Bronchial epithelial cell (primary cell): ENCODE data around the gene MEIS1. TPM values are rescaled to one million over a fixed set of nuclear protein-coding genes. Genes with fewer than 3 reads are reported as not detected.
A peak's percentile ranks its signal among the peaks of the same experiment; 100 is the strongest.

ENCODE experiments used
- DNase-seq: peaks from one replicate; pipeline ENCODE4 v3.0.0-alpha.2; 2010; ENCODE audit warnings: low read depth
- FAIRE-seq: peaks from 2 replicates; lab custom pipeline; 2011; peaks lifted over from hg19 to GRCh38; lab: Jason Lieb, UNC
- H3K27me3 ChIP-seq: 2 replicates; pipeline ENCODE4 v1.5.1; 2011; ENCODE audit warnings: low read length; ENCODE audit not compliant: control insufficient read depth, insufficient read depth
- H3K36me3 ChIP-seq: 2 replicates; pipeline ENCODE4 v1.5.1; 2011; ENCODE audit warnings: low read length; ENCODE audit not compliant: control insufficient read depth, insufficient read depth
- H3K4me3 ChIP-seq: 2 replicates; pipeline ENCODE4 v1.5.1; 2011; ENCODE audit warnings: mild to moderate bottlenecking, low read depth, low read length, control low read depth
- total RNA-seq: library from RNA; depleted of rRNA; stranded (reverse); fragments of >200 nt; gene quantifications from 2 replicates; pipeline ENCODE4 v1.2.1, GENCODE V29; 2014
- TF ChIP-seq, protein P1 (sequence below): IDR thresholded peaks from 2 replicates; pipeline ENCODE4 v1.5.1; 2011; ENCODE audit warnings: mild to moderate bottlenecking, moderate library complexity, low read length, control low read depth, inconsistent platforms; ENCODE audit not compliant: insufficient read depth, severe bottlenecking

The MEIS1 gene
- total RNA-seq, 1 donor from 2014 or later = 28.4 TPM

DNA sequence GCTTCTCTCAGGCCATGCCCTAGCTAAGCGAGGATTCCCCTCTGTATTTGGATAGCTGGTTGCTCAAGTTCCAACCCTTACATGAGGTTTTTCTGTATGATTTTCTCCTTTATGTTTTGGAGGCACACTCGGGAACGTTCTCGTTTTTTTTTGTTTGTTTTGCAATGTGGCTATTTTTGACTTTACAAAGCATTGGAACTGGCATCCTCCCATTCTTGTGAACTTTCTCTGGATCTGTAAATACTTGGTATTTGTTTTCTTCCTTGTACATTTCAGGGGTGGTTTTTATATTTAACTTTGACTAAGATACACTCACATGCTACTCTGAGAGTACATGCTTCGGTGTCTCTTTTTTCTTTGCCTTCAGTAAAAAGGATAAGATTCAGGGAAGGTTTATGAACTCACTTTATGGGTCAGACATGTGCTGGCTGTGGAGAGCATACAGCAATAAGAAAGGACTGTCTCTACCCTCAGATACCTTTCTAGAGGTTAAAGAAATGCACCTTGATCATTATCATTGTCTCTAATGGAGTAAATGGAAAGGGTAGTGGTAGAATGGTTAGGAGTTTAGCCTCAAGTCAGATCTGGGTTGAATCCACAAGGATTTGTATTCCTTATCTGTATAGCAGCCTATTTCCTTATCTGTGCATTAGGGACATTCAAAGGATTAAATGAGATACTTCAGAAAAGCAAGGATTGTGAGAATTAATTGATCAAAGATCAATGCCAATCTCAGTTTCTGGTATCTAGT is 61.9 kb downstream of the MEIS1 start:
- no peaks in the 10 kb centered on the region for H3K27me3 ChIP-seq
- DNase-seq (no peak), FAIRE-seq (no peak)
- no peaks in the 10 kb centered on the region for H3K36me3 ChIP-seq
- peak overlapping the region; percentile 42 for H3K4me3 ChIP-seq
- TF ChIP-seq, protein P1, sequence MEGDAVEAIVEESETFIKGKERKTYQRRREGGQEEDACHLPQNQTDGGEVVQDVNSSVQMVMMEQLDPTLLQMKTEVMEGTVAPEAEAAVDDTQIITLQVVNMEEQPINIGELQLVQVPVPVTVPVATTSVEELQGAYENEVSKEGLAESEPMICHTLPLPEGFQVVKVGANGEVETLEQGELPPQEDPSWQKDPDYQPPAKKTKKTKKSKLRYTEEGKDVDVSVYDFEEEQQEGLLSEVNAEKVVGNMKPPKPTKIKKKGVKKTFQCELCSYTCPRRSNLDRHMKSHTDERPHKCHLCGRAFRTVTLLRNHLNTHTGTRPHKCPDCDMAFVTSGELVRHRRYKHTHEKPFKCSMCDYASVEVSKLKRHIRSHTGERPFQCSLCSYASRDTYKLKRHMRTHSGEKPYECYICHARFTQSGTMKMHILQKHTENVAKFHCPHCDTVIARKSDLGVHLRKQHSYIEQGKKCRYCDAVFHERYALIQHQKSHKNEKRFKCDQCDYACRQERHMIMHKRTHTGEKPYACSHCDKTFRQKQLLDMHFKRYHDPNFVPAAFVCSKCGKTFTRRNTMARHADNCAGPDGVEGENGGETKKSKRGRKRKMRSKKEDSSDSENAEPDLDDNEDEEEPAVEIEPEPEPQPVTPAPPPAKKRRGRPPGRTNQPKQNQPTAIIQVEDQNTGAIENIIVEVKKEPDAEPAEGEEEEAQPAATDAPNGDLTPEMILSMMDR = no peak

DNA sequence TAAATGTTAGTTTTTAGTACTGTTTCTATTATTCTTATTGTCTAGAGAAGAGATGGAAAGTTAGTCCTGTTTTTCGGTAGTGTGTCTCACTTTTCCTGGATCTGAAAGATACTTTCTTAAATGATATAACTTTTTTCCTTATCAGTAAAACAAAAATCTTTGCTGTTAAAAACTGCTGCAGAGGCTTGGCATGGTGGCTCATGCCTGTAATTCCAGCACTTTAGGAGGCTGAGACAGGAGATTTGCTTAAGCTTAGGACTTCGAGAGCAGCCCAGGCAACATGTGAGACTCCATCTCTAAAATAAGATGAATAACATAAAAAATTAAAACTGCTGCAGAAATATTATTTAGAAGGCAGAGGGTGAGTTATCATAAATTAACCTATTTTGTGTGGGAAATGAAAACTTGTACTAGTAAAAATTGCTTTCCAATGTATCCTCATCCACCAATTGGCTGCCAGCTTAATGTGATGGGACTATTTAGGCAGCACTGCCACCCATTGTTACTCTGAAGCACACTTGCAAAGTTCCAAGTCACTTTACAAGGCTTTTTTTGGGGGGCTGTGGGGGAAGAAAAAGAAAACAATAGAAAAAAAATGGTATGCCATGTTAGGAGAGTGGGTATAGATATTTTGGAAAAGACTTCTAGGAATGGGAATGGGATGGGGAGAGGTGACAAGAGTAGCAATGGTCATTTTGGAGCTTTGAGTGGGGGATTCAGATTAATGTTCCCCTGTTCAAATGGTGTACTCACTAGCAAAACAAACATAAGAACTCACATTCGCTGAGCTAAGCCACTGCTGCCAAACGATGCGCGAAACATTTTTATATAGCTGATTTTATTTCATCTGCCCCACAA is 62.7 kb downstream of the MEIS1 start:
- FAIRE-seq (no peak), DNase-seq (no peak)
- TF ChIP-seq, protein P1 = no peak
- Histone ChIP-seq H3K36me3 (no peaks in the 10 kb centered on the region), H3K4me3 (no peak overlapping the region), H3K27me3 (no peaks in the 10 kb centered on the region)

DNA sequence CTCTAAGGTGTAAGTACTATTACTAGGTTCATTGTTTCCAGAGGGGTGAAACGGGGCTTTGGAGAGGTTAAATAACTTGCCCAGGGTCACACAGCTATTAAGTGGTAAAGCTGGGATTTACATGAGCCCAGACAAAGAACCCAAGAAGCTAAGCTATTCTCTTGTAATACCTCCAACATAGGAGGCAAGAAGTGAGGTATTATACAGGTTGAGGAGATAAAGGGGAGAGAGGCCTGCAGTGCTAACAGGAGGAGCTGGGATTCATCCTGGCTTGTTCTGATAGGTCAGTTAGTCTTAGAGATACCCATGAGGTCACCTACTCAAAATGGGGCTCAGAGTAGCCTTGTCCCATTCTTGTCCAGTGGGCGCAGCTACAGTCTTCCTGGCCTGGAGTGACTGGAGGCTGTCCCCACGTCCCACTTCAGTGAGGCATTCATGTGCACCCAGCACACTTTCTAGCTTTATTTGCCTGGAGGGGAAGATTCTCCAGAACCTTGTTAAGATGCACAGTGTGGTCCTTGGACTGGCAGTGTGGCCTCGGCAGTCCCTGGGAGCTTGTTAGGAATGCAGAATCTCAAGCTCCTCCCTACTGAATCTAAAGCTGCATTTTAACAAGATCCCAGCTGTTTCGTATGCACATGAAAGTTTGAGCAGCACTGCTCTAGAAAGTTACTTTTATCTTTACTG is 63.5 kb downstream of the MEIS1 start:
- peak; percentile 66 for FAIRE-seq
- no peaks in the 10 kb centered on the region for H3K36me3 ChIP-seq
- DNase-seq = no peak
- no peaks in the 10 kb centered on the region for H3K27me3 ChIP-seq
- TF ChIP-seq, protein P1 = no peak
- no peak overlapping the region for H3K4me3 ChIP-seq

DNA sequence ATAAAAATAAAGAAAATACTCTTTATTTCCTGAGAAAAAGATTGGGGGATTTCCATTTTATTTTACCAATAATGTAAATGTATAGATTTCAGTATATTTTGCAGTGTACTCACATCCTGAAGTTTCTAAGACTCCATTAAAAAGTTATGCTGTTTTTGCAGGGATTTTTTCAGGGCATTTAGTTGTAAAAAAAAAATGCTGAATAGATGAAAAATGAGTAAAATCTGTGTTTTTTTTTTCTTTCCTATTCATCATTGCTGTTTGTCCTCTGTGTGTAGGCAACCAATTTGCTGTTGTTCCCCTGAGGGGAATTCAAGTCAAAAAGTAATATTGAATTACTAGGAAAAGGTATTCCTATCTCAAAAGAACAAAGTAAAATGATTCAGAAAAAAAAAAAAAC is 66.3 kb downstream of the MEIS1 start:
- H3K36me3 ChIP-seq = no peaks in the 10 kb centered on the region
- no peak overlapping the region for H3K4me3 ChIP-seq
- TF ChIP-seq, protein P1 = no peak
- no peak for DNase-seq
- FAIRE-seq = no peak
- H3K27me3 ChIP-seq = no peaks in the 10 kb centered on the region

DNA sequence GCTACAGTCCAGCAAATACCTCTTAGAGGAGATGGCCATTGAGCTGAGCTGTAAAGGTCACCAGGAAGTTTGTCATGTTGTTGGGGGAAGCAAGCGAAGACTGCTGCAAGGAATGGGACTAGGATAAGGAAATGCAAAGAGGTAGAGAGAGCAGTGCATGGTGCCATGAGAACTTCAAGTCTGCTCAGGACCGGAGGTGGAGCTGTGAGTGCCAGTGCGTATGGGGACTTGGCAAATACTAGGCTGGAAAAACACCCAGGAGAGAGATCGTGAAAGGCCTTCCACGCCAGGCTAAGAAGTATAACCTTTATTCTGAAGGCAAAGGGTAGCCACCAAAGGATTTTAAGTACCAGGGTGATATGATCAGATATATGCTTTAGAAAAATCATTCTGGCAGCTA is 71.3 kb downstream of the MEIS1 start:
- FAIRE-seq (peak; percentile 18), DNase-seq (no peak)
- Histone ChIP-seq H3K27me3 (no peaks in the 10 kb centered on the region), H3K36me3 (no peaks in the 10 kb centered on the region), H3K4me3 (no peak overlapping the region)
- TF ChIP-seq, protein P1 = no peak
